GM13976 (cell line): ENCODE measurements around the gene SELENBP1.
A peak's percentile ranks its signal among the peaks of the same experiment; 100 is the strongest.
"Not testable (repeated sequence)": the region's sequence is repeated elsewhere in the genome, so short reads cannot be mapped to it uniquely, and the experiment has no call there.

Source experiments
- DNase-seq: peaks from one replicate; pipeline ENCODE4 v3.0.0; 2012; ENCODE audit warnings: low spot score
- CTCF ChIP-seq: IDR thresholded peaks from 2 replicates; pipeline ENCODE4 v1.5.1; 2012; ENCODE audit warnings: borderline replicate concordance, mild to moderate bottlenecking; ENCODE audit not compliant: insufficient read depth; ENCODE audit errors: extremely low read depth, missing control alignments, control extremely low read depth
- in situ Hi-C: fragments of 300-500 bp; cut with MboI; formaldehyde crosslinking; loops from one replicate; pipeline ENCODE4 v1.12.0; 2022; ENCODE audit warnings: low sequenced_read_pairs, mixed read lengths, inconsistent platforms; ENCODE audit not compliant: unreplicated experiment

SELENBP1 gene

GRCh38 chr1:151401125-151401788 lies 28.8 kb upstream of the SELENBP1 start:
- TF ChIP-seq CTCF: no peak
- in situ Hi-C loops: no loop called here
- DNase-seq: no peak

GRCh38 chr1:151399324-151400171 lies 27.0 kb upstream of the SELENBP1 start, which contains the start of gene PSMB4:
Gene PSMB4, plus strand, starts transcription at chr1:151399573. Its CDS starts 15 bp downstream, at chr1:151399588.
- TF ChIP-seq CTCF: peak; percentile 47
- peak; percentile 92 for DNase-seq

GRCh38 chr1:151396265-151396664 lies 23.8 kb upstream of the SELENBP1 start:
- DNase-seq, in situ Hi-C loops: not testable (repeated sequence)

More at GRCh38 chr1:151399324-151400171, 27.0 kb upstream of the SELENBP1 start, which contains the start of gene PSMB4:
- in situ Hi-C loops: no loop called here

- DNase-seq: no peak
- TF ChIP-seq CTCF: no peak
- in situ Hi-C loops: no loop called here
Observed at GRCh38 chr1:151393583-151393982, 21.1 kb upstream of the SELENBP1 start.

- TF ChIP-seq CTCF: no peak
- in situ Hi-C loops: no loop called here
- DNase-seq: no peak
Observed at GRCh38 chr1:151391079-151391563, 18.6 kb upstream of the SELENBP1 start.

GRCh38 chr1:151390221-151391078 lies 17.9 kb upstream of the SELENBP1 start:
- in situ Hi-C loops, DNase-seq: not testable (repeated sequence)

GRCh38 chr1:151386002-151386401 lies 13.5 kb upstream of the SELENBP1 start:
- no peak for TF ChIP-seq CTCF
- in situ Hi-C loops: no loop called here
- DNase-seq: no peak
